Measurements from ENCODE around the gene MPI.
A peak's percentile ranks its signal among the peaks of the same experiment; 100 is the strongest.

The MPI gene, protein sequence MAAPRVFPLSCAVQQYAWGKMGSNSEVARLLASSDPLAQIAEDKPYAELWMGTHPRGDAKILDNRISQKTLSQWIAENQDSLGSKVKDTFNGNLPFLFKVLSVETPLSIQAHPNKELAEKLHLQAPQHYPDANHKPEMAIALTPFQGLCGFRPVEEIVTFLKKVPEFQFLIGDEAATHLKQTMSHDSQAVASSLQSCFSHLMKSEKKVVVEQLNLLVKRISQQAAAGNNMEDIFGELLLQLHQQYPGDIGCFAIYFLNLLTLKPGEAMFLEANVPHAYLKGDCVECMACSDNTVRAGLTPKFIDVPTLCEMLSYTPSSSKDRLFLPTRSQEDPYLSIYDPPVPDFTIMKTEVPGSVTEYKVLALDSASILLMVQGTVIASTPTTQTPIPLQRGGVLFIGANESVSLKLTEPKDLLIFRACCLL

DNA sequence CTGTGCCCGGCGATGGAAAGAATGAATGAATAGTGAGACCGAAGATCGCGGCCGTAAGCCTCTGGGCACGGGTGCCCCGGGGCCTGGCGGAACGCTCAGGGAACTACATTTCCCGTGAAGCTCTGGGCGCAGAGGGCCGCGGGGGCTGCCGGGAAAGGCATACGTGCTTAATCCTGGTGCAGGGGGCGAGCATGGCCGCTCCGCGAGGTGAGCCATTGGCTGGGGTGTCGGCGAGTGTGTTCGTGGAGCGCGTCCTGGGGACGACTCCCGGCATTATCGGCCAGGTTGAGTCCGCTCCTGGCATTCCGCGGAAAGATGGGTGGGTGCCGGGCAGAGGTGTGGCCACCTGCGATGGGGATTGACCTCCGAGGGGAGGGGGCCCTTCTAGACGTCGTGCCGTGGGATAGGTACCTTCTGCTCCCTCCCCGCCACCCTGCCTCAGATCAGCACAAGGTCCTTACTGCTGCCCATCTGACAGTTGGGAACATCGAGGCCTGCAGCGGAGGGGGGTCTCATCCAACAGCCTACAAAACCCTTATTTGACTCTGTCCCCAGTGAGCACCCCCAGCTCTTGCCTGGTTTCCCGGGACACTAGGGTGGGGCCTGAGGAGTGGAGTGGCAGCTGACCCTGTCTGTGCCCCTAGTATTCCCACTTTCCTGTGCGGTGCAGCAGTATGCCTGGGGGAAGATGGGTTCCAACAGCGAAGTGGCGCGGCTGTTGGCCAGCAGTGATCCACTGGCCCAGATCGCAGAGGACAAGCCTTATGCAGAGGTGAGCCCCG is at the start of gene MPI:
Gene MPI (plus strand): TSS at position 160 of the 782 bp plus-strand sequence. CDS start 32 bp downstream, at position 192.
- TF ChIP-seq CTCF (IDR thresholded peaks at IDR 0.05; ENCODE audit: extremely low read depth, insufficient read depth, missing control alignments) = no peak
- peak; percentile 96 for DNase-seq (ENCODE audit: low spot score)
- in situ Hi-C loops (cut with MboI; ENCODE audit: low pct_unique_long_range_greater_than_20kb, low sequenced_read_pairs, unreplicated experiment) = no loop called here

DNA sequence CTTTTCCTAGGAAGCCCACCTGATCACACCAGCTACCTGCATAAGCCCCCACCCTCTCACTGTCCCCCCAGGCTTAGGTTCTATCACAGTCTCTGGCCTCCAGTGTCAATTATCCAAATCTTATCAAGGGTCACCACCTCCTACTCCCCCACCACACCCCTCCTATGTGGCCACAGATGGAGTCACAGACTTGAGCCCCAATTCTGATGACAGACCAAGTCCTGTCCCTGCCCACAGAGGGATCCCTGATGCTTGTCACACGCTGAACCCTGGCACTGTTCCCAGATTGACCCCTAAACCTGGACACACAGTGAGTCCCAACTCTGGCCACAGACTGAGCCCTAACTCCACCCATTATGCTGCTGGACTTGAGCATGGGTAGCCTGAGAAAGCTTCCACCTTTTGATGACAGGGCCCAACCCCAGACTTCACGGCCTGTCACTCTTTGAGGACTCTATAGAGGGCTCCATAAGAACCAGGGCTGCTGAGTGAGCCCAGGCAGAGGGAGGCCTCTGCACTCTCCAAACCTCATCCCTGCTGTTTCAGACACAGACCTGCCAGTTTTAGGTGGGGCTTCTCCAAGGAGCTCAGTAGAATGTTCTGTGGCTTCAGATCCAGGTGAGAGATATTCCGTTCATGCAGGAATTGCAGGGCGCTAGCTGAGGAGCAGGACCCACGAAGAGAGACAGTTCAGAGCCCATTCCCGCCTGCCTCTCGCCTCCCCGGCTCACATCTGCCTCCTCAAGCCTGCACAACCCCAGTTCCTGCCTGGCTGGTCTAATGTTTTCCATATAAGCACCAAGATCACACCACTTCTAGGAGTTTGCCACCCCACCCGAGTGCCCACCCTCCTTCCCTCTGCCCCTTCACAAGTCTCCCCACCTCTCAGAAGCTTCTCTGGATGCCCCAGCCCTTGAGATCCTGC is 48.7 kb upstream of the MPI start:
- DNase-seq (ENCODE audit: low spot score) = no peak
- in situ Hi-C loops (cut with MboI; ENCODE audit: low pct_unique_long_range_greater_than_20kb, low sequenced_read_pairs, unreplicated experiment) = no loop called here
- no peak for TF ChIP-seq CTCF (IDR thresholded peaks at IDR 0.05; ENCODE audit: extremely low read depth, insufficient read depth, missing control alignments)

GRCh38 chr15:74841891-74842373 is 47.9 kb upstream of the MPI start:
- in situ Hi-C loops (cut with MboI; ENCODE audit: low pct_unique_long_range_greater_than_20kb, low sequenced_read_pairs, unreplicated experiment) = no loop called here
- DNase-seq (ENCODE audit: low spot score) = no peak

GRCh38 chr15:74842581-74843444 is 47.0 kb upstream of the MPI start, which contains the start of gene ULK3:
ULK3 (minus strand) TSS chr15:74843156; CDS start chr15:74843105, 51 bp downstream.
- in situ Hi-C loops (cut with MboI; ENCODE audit: low pct_unique_long_range_greater_than_20kb, low sequenced_read_pairs, unreplicated experiment) = no loop called here
- DNase-seq (ENCODE audit: low spot score) = peak; percentile 99
- peak; percentile 84 for TF ChIP-seq CTCF (IDR thresholded peaks at IDR 0.05; ENCODE audit: extremely low read depth, insufficient read depth, missing control alignments)

More at GRCh38 chr15:74841891-74842373, 47.9 kb upstream of the MPI start:
- TF ChIP-seq CTCF (IDR thresholded peaks at IDR 0.05; ENCODE audit: extremely low read depth, insufficient read depth, missing control alignments) = no peak

DNA sequence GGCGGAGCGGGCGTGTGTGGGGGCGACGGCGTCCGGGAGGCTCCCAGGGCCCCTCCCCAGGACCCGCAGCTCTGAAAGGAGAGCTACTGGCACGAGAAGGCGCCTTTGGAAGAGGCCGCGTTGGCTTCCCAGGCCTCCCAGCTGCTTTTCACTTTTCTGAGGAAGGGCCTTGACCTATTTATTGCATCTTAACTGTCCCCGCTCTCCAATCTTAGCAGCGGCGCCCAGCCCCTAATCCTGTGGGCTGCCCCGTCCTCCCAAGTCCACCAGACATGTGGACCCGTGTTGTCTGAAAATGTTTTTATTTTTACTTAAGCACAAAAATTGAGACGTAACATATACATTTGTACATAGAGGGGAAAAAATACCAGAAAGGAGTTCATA is 46.4 kb upstream of the MPI start:
- no peak for DNase-seq (ENCODE audit: low spot score)
- in situ Hi-C loops (cut with MboI; ENCODE audit: low pct_unique_long_range_greater_than_20kb, low sequenced_read_pairs, unreplicated experiment) = no loop called here
- no peak for TF ChIP-seq CTCF (IDR thresholded peaks at IDR 0.05; ENCODE audit: extremely low read depth, insufficient read depth, missing control alignments)

All from GM13977 (cell line).